ENCODE results near the gene FKBP1A.
"Not testable (repeated sequence)": the region's sequence is repeated elsewhere in the genome, so short reads cannot be mapped to it uniquely, and the experiment has no call there.

FKBP1A gene

DNA sequence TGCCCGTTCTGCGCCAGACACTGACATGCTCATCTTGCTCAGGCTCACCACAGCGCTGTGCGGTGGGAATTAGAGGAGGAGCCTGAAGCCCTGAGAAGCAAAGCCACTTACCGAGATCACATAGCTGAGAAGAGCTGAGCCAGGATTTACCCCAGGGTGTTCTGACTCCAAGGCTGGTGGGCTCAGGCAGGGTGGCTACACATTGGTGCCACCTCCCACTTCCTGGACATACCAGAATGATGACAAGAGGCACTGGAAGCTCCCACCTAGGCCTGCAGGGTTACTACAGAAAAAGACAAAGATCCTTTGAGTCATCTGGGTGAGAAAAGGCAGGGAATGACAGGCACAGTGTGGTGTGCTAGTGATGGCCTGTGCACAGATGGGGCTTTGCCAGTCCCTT is 24.4 kb upstream of the FKBP1A start:
- Histone ChIP-seq H3K4me3 (ENCODE audit: low read length in 2 of 2) (no peak overlapping the region), H3K27ac (ENCODE audit: low read length) (no peak overlapping the region), H3K4me1 (ENCODE audit: control insufficient read depth, insufficient read depth, low read length) (no peaks in the 10 kb centered on the region), H3K27me3 (ENCODE audit: control insufficient read depth in 1 of 2, insufficient read depth in 2 of 2, low read length in 2 of 2) (peaks cover 0 to 12% of the 10 kb centered on the region in 2 donors), H3K36me3 (ENCODE audit: control insufficient read depth in 2 of 2, insufficient read depth in 2 of 2, low read length in 2 of 2) (no peaks in the 10 kb centered on the region), H3K9ac (ENCODE audit: low read length in 2 of 2) (no peak overlapping the region), H3K9me3 (ENCODE audit: control insufficient read depth in 2 of 2, low read length in 2 of 2) (peaks cover 3 to 6% of the 10 kb centered on the region in 2 donors)

DNA sequence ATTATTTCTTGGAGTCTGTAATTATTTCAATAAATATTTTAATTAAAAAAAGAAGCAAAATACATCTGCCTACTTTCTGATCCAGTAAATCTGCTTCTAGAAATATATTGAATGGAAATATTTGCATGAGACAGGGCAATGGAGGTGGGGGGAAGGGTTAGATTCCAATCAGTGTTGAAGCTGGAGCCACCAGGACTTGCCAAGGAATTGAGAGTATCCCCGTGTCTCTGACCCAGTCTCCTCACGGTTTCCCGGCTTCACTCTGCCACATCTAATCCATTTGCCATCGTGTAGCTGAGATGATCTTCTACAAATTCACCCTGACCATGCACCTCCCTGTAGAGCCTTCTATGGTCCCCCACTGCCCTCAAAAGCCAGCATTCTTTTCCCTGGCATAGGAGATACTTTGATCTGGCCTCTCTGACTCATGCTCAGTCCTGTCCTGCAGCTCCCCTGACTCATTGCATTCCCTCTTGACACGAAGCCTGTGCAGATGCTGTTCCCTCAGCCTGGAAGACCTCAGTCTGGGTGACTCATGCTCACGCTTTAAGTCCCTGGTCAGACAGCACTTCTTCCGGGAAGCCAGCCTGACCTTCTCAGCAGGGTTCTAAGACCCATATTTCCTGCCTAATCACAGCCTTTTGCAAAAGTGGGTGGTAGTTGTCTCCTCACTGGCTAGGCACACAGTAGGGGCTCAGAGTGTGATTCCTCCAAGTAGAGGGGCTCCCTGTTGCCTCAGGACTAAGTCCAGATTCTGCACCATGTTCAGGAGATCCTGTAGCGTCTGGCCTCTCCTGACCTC is 23.0 kb upstream of the FKBP1A start:
- Histone ChIP-seq H3K27ac (ENCODE audit: low read length) (no peak overlapping the region), H3K4me1 (ENCODE audit: control insufficient read depth, insufficient read depth, low read length) (no peaks in the 10 kb centered on the region), H3K27me3 (ENCODE audit: control insufficient read depth in 1 of 2, insufficient read depth in 2 of 2, low read length in 2 of 2) (peaks cover 0 to 5% of the 10 kb centered on the region in 2 donors), H3K4me3 (ENCODE audit: low read length in 2 of 2) (no peak overlapping the region), H3K9me3 (ENCODE audit: control insufficient read depth in 2 of 2, low read length in 2 of 2) (peaks cover 1 to 2% of the 10 kb centered on the region in 2 donors), H3K36me3 (ENCODE audit: control insufficient read depth in 2 of 2, insufficient read depth in 2 of 2, low read length in 2 of 2) (no peaks in the 10 kb centered on the region), H3K9ac (ENCODE audit: low read length in 2 of 2) (no peak overlapping the region)

DNA sequence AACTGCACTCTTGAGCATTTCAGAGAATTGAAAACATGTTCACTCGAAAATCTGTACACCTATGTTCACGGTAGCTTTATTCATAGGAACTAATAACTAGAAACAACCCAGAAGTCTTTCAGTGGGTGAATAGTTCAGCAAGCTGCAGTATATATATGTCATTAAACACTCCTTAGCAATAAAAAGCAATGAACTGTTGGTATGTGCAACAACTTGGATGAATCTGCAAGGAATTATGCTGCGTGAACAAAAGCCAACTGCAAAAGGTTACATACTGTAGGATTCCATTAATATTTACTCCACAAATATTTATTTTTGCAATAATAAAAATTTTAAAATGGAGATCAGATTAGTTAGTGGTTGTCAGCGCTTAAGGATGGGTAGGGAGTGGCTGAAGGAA is 22.1 kb upstream of the FKBP1A start:
- Histone ChIP-seq H3K36me3 (ENCODE audit: control insufficient read depth in 2 of 2, insufficient read depth in 2 of 2, low read length in 2 of 2) (no peaks in the 10 kb centered on the region), H3K4me1 (ENCODE audit: control insufficient read depth, insufficient read depth, low read length) (no peaks in the 10 kb centered on the region), H3K27me3 (ENCODE audit: control insufficient read depth in 1 of 2, insufficient read depth in 2 of 2, low read length in 2 of 2) (peaks cover 0 to 5% of the 10 kb centered on the region in 2 donors), H3K27ac (ENCODE audit: low read length) (no peak overlapping the region), H3K9me3 (ENCODE audit: control insufficient read depth in 2 of 2, low read length in 2 of 2) (no peaks in the 10 kb centered on the region), H3K9ac (ENCODE audit: low read length in 2 of 2) (no peak overlapping the region), H3K4me3 (ENCODE audit: low read length in 2 of 2) (no peak overlapping the region)

DNA sequence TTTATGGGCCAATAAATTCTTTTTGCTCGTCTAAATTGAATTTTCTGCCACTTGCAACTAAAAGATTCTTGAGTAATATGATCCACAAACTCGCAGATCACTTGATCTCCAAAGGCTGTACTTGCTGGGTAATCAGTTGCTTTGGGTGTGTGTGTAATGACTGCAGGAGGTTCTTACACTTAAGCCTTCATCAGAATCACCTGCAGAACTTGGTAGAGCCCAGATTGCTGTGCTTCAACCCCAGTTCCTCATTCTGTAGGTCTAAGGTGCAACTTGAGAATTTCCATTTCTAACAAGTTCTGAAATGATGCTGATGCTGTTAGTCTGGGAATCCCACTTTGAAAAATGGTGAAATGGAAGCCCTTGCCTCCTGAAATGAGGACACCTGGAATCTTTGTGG is 12.9 kb upstream of the FKBP1A start:
- H3K27me3 ChIP-seq (ENCODE audit: control insufficient read depth in 1 of 2, insufficient read depth in 2 of 2, low read length in 2 of 2) = peaks cover 0 to 2% of the 10 kb centered on the region in 2 donors
- H3K4me1 ChIP-seq (ENCODE audit: control insufficient read depth, insufficient read depth, low read length) = no peaks in the 10 kb centered on the region
- no peak overlapping the region for H3K4me3 ChIP-seq (ENCODE audit: low read length in 2 of 2)
- H3K9ac ChIP-seq (ENCODE audit: low read length in 2 of 2) = no peak overlapping the region
- H3K27ac ChIP-seq (ENCODE audit: low read length) = no peak overlapping the region
- H3K36me3 ChIP-seq (ENCODE audit: control insufficient read depth in 2 of 2, insufficient read depth in 2 of 2, low read length in 2 of 2) = no peaks in the 10 kb centered on the region
- H3K9me3 ChIP-seq (ENCODE audit: control insufficient read depth in 2 of 2, low read length in 2 of 2) = no peaks in the 10 kb centered on the region

DNA sequence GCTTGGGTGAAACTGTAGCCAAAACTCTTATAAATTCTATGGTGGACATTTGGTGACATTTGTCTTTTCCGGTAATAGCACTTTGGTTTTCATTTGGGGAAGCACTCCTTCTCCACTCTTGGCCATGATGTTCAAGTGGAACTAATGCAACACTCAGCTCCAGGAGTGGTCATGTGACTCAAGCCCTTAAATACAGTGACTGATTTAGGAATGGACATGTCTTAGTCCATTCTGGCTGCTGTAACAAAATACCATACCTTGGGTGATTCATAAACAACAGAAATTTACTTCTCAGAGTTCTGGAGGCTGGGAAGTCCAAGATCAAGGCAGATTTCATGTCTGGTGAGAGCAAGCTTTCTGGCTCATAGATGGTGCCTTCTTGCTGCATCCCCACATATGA is 10.8 kb upstream of the FKBP1A start:
- Histone ChIP-seq H3K9me3 (ENCODE audit: control insufficient read depth in 2 of 2, low read length in 2 of 2) (no peaks in the 10 kb centered on the region), H3K4me3 (ENCODE audit: low read length in 2 of 2) (no peak overlapping the region), H3K4me1 (ENCODE audit: control insufficient read depth, insufficient read depth, low read length) (no peaks in the 10 kb centered on the region), H3K27ac (ENCODE audit: low read length) (no peak overlapping the region), H3K36me3 (ENCODE audit: control insufficient read depth in 2 of 2, insufficient read depth in 2 of 2, low read length in 2 of 2) (no peaks in the 10 kb centered on the region), H3K27me3 (ENCODE audit: control insufficient read depth in 1 of 2, insufficient read depth in 2 of 2, low read length in 2 of 2) (peaks cover 4 to 5% of the 10 kb centered on the region in 2 donors), H3K9ac (ENCODE audit: low read length in 2 of 2) (no peak overlapping the region)

DNA sequence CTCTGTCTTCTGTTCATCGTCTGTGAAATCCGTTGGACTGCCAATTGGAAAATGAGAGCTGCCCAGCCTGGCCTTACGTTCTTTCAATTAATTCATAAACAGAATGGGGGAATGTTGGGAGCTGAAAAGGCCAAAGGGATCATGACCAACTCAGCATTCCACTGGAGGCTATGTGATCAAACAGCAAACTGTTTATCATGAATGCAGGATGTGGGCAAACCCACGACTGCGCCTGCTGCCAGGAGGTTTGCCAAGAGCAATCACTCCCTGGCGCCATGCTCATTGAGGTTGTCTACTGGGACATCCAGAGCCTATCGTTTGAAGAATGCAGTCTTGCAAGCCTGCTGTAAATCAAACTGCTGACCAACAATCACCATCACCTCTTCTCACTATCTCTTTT is 9.3 kb upstream of the FKBP1A start:
- Histone ChIP-seq H3K27ac (ENCODE audit: low read length) (no peak overlapping the region), H3K27me3 (ENCODE audit: control insufficient read depth in 1 of 2, insufficient read depth in 2 of 2, low read length in 2 of 2) (peaks cover 6 to 10% of the 10 kb centered on the region in 2 donors), H3K9me3 (ENCODE audit: control insufficient read depth in 2 of 2, low read length in 2 of 2) (no peaks in the 10 kb centered on the region), H3K36me3 (ENCODE audit: control insufficient read depth in 2 of 2, insufficient read depth in 2 of 2, low read length in 2 of 2) (no peaks in the 10 kb centered on the region), H3K4me1 (ENCODE audit: control insufficient read depth, insufficient read depth, low read length) (no peaks in the 10 kb centered on the region), H3K4me3 (ENCODE audit: low read length in 2 of 2) (no peak overlapping the region), H3K9ac (ENCODE audit: low read length in 2 of 2) (no peak overlapping the region)

DNA sequence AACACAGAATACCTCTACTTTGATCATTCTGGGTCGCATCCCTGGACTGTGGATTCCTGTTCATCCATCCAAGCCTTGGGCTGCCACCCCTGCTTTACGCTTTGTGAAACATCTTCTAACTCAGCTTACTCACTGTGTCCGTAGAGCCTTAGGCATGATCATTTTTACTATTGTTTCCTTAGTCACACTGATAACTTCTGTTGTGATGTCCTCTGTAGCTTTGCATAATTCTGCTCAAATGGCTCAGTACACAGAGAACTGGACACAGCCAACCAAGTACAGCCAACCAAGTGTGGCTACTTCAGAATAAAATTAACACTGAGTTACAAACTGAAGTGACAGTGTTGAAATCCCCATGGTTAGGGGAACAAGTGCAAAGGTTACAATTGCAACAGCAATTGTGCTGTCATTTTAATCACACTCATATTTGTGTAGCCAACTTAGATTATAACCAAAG is 8.6 kb upstream of the FKBP1A start:
- Histone ChIP-seq H3K9me3 (ENCODE audit: control insufficient read depth in 2 of 2, low read length in 2 of 2) (no peaks in the 10 kb centered on the region), H3K36me3 (ENCODE audit: control insufficient read depth in 2 of 2, insufficient read depth in 2 of 2, low read length in 2 of 2) (no peaks in the 10 kb centered on the region), H3K4me3 (ENCODE audit: low read length in 2 of 2) (no peak overlapping the region), H3K27ac (ENCODE audit: low read length) (no peak overlapping the region), H3K4me1 (ENCODE audit: control insufficient read depth, insufficient read depth, low read length) (no peaks in the 10 kb centered on the region), H3K9ac (ENCODE audit: low read length in 2 of 2) (no peak overlapping the region), H3K27me3 (ENCODE audit: control insufficient read depth in 1 of 2, insufficient read depth in 2 of 2, low read length in 2 of 2) (peaks cover 6 to 10% of the 10 kb centered on the region in 2 donors)

DNA sequence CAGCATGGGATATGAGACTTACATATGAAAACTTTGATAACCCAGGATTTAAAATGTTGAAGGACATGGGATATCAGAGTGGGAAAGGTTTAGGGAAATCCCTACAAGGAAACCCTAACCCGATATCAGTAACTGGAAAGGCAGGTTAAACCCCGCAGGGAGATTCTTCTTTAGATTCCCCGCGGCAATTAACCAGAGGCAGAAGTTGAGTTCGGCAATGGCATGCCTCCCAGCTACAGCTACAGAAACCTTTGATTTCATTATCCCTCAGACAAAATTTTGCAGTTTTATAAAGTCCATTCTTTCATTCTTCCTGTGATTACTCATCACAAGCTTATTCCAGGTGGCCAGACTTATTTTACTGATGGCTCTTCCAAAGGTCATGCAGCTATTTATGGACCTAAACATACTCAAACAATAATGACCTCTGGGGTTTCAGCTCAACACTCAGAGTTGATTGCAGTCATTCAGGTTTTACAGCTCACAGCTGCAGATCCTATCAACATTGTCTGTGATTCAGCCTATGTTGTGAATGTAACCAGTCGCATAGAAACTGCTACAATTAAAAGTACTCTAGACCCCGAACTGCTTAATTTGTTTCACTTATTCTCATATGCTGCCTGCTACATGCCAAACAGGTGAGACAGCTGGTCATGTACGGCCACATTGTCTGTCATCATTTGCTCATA is 7.0 kb upstream of the FKBP1A start:
- H3K27me3 ChIP-seq (ENCODE audit: control insufficient read depth in 1 of 2, insufficient read depth in 2 of 2, low read length in 2 of 2) = peaks cover 6 to 10% of the 10 kb centered on the region in 2 donors
- not testable (repeated sequence) for H3K27ac ChIP-seq (ENCODE audit: low read length); H3K9me3 ChIP-seq (ENCODE audit: control insufficient read depth in 2 of 2, low read length in 2 of 2); H3K4me1 ChIP-seq (ENCODE audit: control insufficient read depth, insufficient read depth, low read length); H3K9ac ChIP-seq (ENCODE audit: low read length in 2 of 2); H3K4me3 ChIP-seq (ENCODE audit: low read length in 2 of 2); H3K36me3 ChIP-seq (ENCODE audit: control insufficient read depth in 2 of 2, insufficient read depth in 2 of 2, low read length in 2 of 2)

DNA sequence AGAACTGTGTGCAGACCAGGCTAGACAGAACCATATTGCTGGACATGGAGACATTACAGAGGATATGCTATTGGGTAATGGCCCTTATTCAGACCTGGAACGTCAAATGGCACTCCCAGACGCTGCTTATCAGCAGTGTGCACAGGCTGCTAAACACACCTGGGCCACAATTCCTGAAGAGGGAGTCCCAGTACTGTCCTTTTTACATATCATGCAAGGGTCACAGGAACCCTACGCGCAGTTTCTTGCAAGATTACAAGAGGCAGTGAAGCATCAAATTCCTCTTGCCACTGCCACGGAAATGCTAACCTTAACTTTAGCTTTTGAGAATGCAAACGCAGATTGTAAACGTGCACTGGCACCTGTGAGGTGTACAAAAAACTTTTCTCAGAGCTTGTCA is 5.3 kb upstream of the FKBP1A start:
- H3K27ac ChIP-seq (ENCODE audit: low read length); H3K27me3 ChIP-seq (ENCODE audit: control insufficient read depth in 1 of 2, insufficient read depth in 2 of 2, low read length in 2 of 2); H3K4me1 ChIP-seq (ENCODE audit: control insufficient read depth, insufficient read depth, low read length); H3K36me3 ChIP-seq (ENCODE audit: control insufficient read depth in 2 of 2, insufficient read depth in 2 of 2, low read length in 2 of 2); H3K4me3 ChIP-seq (ENCODE audit: low read length in 2 of 2); H3K9ac ChIP-seq (ENCODE audit: low read length in 2 of 2); H3K9me3 ChIP-seq (ENCODE audit: control insufficient read depth in 2 of 2, low read length in 2 of 2): not testable (repeated sequence)

DNA sequence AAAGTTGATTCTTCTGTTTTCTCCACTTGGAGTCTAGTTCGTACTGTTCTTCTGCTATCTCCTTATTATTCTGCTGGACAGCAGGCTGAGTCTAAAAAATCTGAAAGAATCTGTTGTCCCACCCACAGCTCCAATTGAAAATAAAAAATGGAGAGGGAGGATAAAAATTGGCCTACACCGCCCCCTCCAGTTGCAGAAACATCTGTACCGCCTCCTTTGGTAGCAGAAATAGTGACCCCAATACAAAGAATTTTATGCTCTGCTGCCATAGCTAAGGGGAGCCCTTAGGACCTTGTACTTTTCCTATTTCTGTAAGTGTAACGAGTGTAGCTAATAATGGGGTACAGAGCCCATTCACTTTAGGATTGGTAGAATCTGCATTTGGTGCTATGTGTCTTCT is 4.9 kb upstream of the FKBP1A start:
- Histone ChIP-seq H3K36me3 (ENCODE audit: control insufficient read depth in 2 of 2, insufficient read depth in 2 of 2, low read length in 2 of 2) (no peaks in the 10 kb centered on the region), H3K4me3 (ENCODE audit: low read length in 2 of 2) (no peak overlapping the region), H3K9me3 (ENCODE audit: control insufficient read depth in 2 of 2, low read length in 2 of 2) (no peaks in the 10 kb centered on the region), H3K27ac (ENCODE audit: low read length) (no peak overlapping the region), H3K9ac (ENCODE audit: low read length in 2 of 2) (no peak overlapping the region), H3K27me3 (ENCODE audit: control insufficient read depth in 1 of 2, insufficient read depth in 2 of 2, low read length in 2 of 2) (peaks cover 6 to 8% of the 10 kb centered on the region in 2 donors), H3K4me1 (ENCODE audit: control insufficient read depth, insufficient read depth, low read length) (peaks cover 5% of the 10 kb centered on the region)

DNA sequence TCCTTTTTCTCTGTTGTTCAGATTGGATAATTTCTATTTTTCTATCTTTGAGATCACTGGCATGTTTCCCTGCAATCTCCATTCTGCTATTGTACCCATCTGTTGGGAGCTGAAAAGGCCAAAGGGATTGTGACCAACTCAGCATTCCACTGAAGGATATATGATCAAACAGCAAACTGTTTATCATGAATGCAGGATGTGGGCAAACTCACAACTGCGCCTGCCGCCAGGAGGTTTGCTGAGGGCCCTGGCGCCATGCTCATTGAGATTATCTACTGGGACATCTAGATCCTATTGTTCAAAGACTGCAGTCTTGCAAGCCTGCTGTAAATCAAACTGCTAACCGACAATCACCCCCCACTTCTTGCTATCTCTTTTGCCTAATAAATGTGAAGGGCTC is 3.8 kb upstream of the FKBP1A start:
- Histone ChIP-seq H3K4me1 (ENCODE audit: control insufficient read depth, insufficient read depth, low read length) (peaks cover 13% of the 10 kb centered on the region), H3K9ac (ENCODE audit: low read length in 2 of 2) (no peak overlapping the region), H3K27ac (ENCODE audit: low read length) (no peak overlapping the region), H3K9me3 (ENCODE audit: control insufficient read depth in 2 of 2, low read length in 2 of 2) (no peaks in the 10 kb centered on the region), H3K4me3 (ENCODE audit: low read length in 2 of 2) (no peak overlapping the region), H3K27me3 (ENCODE audit: control insufficient read depth in 1 of 2, insufficient read depth in 2 of 2, low read length in 2 of 2) (peaks cover 6 to 8% of the 10 kb centered on the region in 2 donors), H3K36me3 (ENCODE audit: control insufficient read depth in 2 of 2, insufficient read depth in 2 of 2, low read length in 2 of 2) (no peaks in the 10 kb centered on the region)
